WTC11 (cell line): ENCODE data around the gene ANKEF1. TPM values are rescaled to one million over a fixed set of nuclear protein-coding genes. Genes with fewer than 3 reads are reported as not detected.

ENCODE experiments used
- ATAC-seq: fragments of 200-7000 bp; cut with Tn5 transposase; 2 replicates; pipeline ENCODE4 v1.10.0; 2021; ENCODE audit warnings: mild to moderate bottlenecking, moderate library complexity
- CTCF ChIA-PET: fragments of 300-600 bp; sonication (Branson Sonifier 250); formaldehyde crosslinking; loops from one replicate; lab custom pipeline; 2021; ENCODE audit warnings: antibody characterized with exemption; lab: Charles Lee
- POLR2A ChIA-PET: fragments of 350-600 bp; sonication (Branson Sonifier 250); formaldehyde crosslinking; loops from one replicate; lab custom pipeline; 2021; ENCODE audit warnings: antibody characterized with exemption; lab: Charles Lee
- DNase-seq: peaks from one replicate; pipeline ENCODE4 v3.0.0; 2021; ENCODE audit warnings: low spot score
- H3K27ac Mint-ChIP-seq: 2 replicates; pipeline ENCODE4 v1.8.0; 2021; ENCODE audit warnings: mixed read lengths
- H3K27me3 Mint-ChIP-seq: 2 replicates; pipeline ENCODE4 v1.8.0; 2021; ENCODE audit warnings: low read depth, mild to moderate bottlenecking, moderate library complexity, mixed read lengths
- H3K36me3 Mint-ChIP-seq: 2 replicates; pipeline ENCODE4 v1.8.0; 2021; ENCODE audit warnings: mixed read lengths
- H3K4me1 Mint-ChIP-seq: 2 replicates; pipeline ENCODE4 v1.8.0; 2022; ENCODE audit warnings: mixed read lengths
- H3K4me3 Mint-ChIP-seq: 2 replicates; pipeline ENCODE4 v1.8.0; 2021; ENCODE audit warnings: mild to moderate bottlenecking, moderate library complexity, mixed read lengths
- H3K9me3 Mint-ChIP-seq: 2 replicates; pipeline ENCODE4 v1.8.0; 2021; ENCODE audit warnings: mixed read lengths
- AFF4 ChIP-seq: sonication (generic); formaldehyde crosslinking; IDR thresholded peaks from 2 replicates; pipeline ENCODE4 v1.8.1; 2023; ENCODE audit warnings: mild to moderate bottlenecking, missing genetic modification reagents, borderline replicate concordance
- E2F1 ChIP-seq: sonication (generic); formaldehyde crosslinking; IDR thresholded peaks from 2 replicates; pipeline ENCODE4 v1.8.0; 2022; ENCODE audit warnings: mild to moderate bottlenecking, missing genetic modification reagents
- GTF2I ChIP-seq: fragments of 250-450 bp; sonication (Bioruptor Pico); conservative IDR thresholded peaks from 2 replicates; pipeline ENCODE4 v1.4.0; 2021; ENCODE audit warnings: mild to moderate bottlenecking
- MLX ChIP-seq: sonication (generic); formaldehyde crosslinking; IDR thresholded peaks from 2 replicates; pipeline ENCODE4 v1.8.1; 2023; ENCODE audit warnings: mild to moderate bottlenecking, missing genetic modification reagents, moderate library complexity
- RELA ChIP-seq: sonication (generic); formaldehyde crosslinking; IDR thresholded peaks from 2 replicates; pipeline ENCODE4 v1.8.1; 2022; ENCODE audit warnings: missing genetic modification reagents, mild to moderate bottlenecking, borderline replicate concordance
- SP1 ChIP-seq: sonication (generic); formaldehyde crosslinking; conservative IDR thresholded peaks from 2 replicates; pipeline ENCODE4 v1.8.1; 2022; ENCODE audit warnings: missing genetic modification reagents
- STAT6 ChIP-seq: sonication (generic); formaldehyde crosslinking; conservative IDR thresholded peaks from 2 replicates; pipeline ENCODE4 v1.8.1; 2023; ENCODE audit warnings: mild to moderate bottlenecking, low read depth, missing genetic modification reagents, moderate library complexity
- USF2 ChIP-seq: sonication (generic); formaldehyde crosslinking; IDR thresholded peaks from 2 replicates; pipeline ENCODE4 v1.8.1; 2023; ENCODE audit warnings: mild to moderate bottlenecking, missing genetic modification reagents, moderate library complexity
- ZNF317 ChIP-seq: sonication (generic); formaldehyde crosslinking; IDR thresholded peaks from 2 replicates; pipeline ENCODE4 v1.8.1; 2023; ENCODE audit warnings: low read depth, mild to moderate bottlenecking, moderate library complexity, missing genetic modification reagents, borderline replicate concordance
- ZNF532 ChIP-seq: fragments of 250-450 bp; sonication (Bioruptor Pico); IDR thresholded peaks from 2 replicates; pipeline ENCODE4 v1.9.0; 2021; ENCODE audit warnings: mild to moderate bottlenecking, borderline replicate concordance
- total RNA-seq: library from RNA; stranded (reverse); gene quantifications from 3 replicates; pipeline ENCODE4 v1.2.3, GENCODE V29; 2021

Gene ANKEF1
- total RNA-seq, 1 experiment from 2014 or later, result 7.1 TPM

GRCh38 chr20:10094566-10095173 is 59.9 kb downstream of the ANKEF1 start (continued):
- no peak for TF ChIP-seq SP1 (CRISPR knock-in tag)
- TF ChIP-seq ZNF317 (CRISPR knock-in tag), result no peak

- TF ChIP-seq ZNF532 (CRISPR knock-in tag) (no peak), GTF2I (CRISPR knock-in tag) (no peak), STAT6 (CRISPR knock-in tag) (no peak), E2F1 (no peak), RELA (CRISPR knock-in tag) (no peak), AFF4 (CRISPR knock-in tag) (no peak), MLX (CRISPR knock-in tag) (no peak), USF2 (CRISPR knock-in tag) (no peak)
- H3K4me3 Mint-ChIP-seq, result no peak overlapping the region
- peaks cover 13% of the 10 kb centered on the region for H3K36me3 Mint-ChIP-seq
- H3K27me3 Mint-ChIP-seq, result no peaks in the 10 kb centered on the region
- CTCF ChIA-PET, result no interaction called here
- POLR2A ChIA-PET, result no interaction called here
- peaks cover 32% of the 10 kb centered on the region for H3K9me3 Mint-ChIP-seq
- no peak for DNase-seq
- no peak overlapping the region for H3K27ac Mint-ChIP-seq
- H3K4me1 Mint-ChIP-seq, result peaks cover 19% of the 10 kb centered on the region
- no peak for ATAC-seq
Measured at GRCh38 chr20:10096790-10097189, 62.0 kb downstream of the ANKEF1 start.
